HG03354 (cell line): Measurements from ENCODE around the gene PRTFDC1.

Experiments used
- ATAC-seq: cut with Tn5 transposase; IDR thresholded peaks from one replicate; pipeline ENCODE4 v1.9.1; 2021; ENCODE audit warnings: mild to moderate bottlenecking; ENCODE audit not compliant: unreplicated experiment, poor library complexity, severe bottlenecking

The PRTFDC1 gene

DNA sequence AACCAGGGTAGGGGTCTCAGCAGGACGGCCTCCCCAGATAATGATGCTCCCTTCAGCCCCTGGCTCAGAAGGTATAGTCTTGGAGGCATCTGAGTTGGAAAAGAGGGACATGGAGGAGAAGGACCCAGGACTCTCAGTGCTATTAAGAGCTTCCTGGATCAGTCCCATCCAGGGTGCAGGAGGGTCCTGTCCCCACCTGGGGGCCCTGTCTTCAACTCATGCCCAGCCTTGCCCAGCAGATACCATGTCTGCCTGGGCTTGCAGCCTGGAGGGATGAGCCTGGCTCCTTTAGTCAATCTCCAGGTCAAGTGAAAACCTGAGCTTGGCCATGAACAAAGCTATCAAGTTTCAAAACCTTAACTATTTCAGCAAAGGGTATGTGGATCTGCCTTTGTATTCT lies 67.6 kb downstream of the PRTFDC1 start:
- no peak for ATAC-seq

DNA sequence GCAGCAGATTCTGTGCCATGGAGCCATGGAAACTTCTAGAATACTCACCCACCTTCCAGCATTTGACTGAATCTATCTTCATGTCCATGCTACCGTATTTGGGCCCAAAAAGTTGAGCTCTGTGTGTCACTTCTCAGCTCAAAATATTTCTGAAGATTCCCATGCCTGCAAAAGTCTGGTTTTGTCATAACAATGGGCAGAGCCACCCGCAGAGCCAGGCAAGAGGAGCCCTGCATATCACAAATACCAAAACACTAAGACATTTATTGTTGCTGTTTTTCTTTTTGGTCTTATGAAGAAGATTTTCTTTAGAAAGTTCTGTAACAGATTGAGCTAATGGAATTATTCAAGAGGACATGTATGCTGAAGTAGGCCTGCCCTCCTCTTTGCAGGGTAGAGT lies 68.1 kb downstream of the PRTFDC1 start:
- ATAC-seq = no peak

DNA sequence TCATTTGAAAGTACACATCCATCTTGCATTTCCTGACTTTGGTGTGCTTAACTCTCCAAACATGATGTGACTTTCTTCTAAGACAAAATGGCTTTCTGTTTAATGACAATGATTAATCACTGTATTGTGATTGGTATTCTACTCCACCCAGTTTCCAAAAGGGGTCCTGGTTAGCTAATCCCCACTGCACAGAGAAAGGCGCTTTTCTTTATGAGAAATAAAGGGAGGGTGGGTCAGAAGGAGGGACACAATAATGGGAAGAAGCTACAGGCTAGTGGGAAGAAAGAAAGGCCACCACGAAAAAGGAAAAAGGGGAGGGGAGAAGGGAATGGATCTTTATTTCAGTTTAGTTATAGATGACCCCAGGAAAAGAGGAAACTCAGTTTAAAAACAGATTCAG lies 69.2 kb downstream of the PRTFDC1 start:
- ATAC-seq = no peak

DNA sequence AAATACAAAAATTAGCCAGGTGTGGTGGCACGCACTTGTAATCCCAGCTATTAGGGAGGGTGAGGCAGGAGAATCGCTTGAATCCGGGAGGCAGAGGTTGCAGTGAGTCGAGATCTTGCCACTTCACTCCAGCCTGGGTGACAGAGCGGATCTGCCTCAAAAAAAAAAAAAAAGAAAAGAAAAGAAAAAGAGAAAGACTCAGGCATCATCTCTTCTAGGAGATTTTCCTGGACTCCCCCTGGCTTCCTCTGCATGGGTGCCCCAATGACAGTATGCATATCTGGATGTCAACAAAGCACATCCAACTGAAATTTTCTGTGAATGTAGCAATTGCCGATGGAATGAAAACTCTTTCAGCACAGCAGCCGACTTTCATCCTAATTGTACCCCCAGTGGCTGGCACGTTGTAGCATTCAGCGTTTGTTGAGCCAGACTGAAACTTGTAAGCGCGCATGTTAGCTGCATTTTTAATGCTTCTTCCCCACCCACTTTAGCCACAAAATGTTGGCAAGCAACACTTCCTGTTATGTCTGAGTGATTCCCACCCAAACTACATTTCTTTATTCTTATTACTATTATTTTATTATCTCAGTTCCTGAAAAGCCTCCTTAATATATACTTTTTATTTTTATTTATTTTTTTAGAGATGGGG lies 70.2 kb downstream of the PRTFDC1 start:
- no peak for ATAC-seq

DNA sequence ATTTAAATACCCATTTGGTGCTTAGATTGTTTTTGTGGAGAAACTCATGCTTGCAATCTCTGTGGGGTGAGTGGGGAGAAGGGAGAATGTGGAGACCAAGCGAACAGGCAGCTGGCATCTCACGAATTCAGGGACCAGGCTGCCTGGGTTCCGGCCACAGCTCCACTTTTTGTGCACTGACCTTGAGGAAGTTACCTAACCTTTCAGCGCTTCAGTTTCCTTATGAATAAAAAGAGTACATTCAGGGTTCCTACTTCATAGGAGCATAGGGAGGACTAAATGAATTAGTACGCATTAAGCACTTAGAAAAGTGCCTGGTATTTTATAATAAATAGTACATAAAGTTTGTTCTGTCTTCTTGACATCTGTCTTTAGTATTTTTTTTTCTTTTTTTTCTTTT lies 72.5 kb downstream of the PRTFDC1 start:
- ATAC-seq = no peak

DNA sequence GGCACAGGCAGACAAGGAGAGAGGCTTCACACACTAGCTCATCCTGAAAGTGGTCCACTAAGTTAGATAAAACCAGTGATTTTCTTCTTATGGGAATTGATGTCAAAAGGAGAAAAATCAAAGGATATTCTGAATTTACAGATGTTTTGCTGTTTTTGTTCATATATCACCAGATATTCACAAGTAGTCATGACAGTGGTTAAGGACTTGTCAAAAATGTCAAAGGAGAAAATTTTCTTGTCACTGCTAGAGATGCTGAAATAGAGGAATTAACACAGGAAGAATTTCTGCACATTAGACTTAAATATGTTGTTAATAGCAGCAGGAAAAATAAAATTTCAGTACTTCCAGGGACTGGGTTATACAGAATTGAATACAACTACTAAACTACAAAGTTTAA lies 78.3 kb downstream of the PRTFDC1 start:
- no peak for ATAC-seq

DNA sequence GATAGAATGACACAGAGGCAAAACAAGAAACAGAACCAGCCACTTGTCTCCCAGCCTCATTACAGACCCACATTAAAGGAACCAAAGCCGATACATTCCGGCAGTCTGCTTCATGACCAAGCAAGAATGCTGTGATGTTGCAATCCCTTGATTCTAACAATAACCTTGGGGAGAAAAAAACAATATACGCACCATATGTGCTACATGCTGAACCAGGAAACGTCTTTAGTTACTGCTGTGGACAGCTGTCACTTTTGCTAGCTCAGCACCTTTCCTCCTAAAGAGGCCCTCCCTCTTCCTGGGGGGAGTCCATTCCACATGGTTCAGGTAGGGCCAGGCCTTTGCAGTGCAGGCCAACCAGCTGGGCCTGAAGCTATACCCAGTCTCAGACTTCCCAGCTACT lies 79.1 kb downstream of the PRTFDC1 start:
- no peak for ATAC-seq

DNA sequence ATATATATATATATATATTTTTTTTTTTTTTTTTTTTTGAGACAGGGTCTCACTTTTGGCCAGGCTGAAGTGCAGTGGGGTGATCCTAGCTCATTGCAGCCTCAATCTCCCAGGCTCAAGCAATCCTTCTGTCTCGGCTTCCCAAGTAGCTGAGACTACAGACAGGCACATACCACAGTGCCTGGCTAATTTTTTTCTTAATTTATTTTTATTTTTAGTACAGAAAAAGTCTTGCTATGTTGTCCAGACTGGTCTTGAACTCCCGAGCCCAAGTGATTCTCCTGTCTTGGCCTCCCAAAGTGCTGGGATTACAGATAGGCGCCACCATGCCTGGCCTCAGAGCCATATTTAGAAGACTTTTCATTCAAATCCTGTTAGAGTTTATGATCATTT lies 79.6 kb downstream of the PRTFDC1 start:
- no peak for ATAC-seq

DNA sequence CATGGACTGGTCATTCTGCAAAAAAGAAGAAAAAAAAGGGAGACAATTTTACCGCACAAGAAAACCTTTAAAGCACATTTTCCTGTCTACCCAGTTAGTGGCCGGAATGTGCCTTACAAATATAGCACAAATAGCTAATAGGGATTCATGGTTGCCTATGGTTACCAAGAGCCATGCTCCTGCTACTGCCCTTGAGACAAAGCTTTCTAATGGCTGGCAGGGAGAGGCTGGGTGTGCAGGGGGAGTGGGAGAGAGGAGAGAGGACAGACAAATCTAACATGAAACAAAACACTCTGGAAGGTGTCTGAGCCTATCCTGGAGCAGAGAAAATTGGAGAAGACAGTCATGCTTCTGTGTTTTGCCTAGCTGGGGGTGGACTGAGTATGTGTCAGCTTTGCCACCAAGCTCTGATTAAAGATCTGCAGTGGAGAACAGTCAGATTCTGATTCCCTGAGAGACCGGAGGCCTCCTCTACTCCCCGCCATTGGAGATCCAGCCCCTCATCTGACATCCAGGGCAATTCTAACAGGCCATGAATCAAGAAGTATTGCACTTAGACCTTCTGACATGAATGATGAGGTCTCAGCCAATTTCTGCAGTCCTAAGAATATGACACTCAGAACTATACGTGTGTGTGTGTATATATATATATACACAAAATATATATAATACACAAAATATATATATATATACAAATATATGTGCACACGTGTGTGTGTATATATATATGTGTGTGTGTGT lies 80.2 kb downstream of the PRTFDC1 start:
- no peak for ATAC-seq

DNA sequence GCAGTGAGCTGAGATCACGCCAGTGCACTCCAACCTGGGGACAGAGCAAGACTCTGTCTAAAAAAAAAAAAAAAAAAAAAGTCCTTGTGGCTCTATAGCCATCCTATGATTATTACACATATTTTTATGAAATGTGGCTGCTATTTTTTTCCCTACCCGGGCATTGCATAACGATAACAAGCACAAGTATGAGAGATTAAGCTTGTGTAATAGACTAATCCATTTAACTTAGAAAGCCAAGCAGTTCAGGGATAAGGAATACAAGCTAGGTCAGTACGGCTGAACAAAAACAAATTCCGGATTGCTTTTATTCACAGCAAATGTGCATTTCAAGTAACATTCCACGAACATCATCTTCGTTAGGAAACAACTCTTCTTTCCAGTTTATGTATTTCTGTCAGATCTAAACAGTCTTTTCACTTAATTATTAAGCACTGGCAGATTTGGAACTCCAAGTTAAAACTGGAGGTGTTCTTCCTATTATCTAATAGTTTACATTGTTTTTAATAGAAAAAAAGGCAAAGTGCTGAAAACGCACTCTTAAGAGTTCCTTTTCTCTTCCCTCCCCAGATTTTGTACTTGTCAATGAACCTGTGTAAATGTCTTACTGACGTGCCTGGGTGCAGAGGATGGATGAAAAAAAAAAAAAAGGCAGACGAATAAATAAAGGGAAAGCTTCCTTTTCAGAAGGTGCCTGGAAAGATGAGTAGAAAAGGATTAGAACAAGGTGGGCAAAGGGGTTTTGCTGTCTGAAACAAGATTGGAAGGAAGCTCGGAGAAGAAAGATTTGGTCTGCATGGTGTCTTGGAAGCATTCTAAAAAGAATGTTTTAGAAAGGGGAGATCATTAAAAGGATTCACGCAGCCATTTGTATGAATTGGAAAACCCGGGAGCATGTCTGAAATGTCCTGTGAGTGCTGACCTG lies 81.1 kb downstream of the PRTFDC1 start:
- ATAC-seq = no peak

DNA sequence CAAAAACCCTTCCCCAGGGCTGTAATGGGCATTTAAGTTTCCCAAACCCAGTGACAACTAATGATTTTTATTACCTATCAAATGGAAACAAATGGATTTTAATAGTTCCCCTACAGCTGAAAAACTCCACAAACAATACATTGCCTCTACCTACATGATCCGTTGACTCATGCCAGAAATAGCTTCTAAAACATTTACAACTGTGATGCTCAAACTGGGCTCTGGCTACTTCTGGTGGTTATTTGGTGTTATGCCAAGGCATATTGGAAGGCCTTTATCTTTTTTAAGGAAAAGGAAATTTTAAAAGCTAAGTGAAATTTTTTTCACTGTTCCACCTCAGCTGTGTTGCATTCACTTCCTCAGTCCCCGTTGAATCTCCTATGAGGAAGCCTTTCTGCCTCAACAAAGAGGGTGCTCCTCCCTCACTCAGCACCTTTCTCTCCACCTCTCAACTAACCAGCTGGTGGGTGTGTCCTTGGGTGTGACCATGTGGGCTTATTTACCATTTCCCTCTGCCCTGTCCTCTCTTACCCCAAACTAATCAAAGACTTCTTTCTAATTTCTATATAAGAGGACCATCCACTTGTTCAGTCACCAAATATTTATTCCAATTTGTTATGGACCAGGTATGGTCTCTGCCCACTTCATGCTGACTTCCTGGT lies 82.9 kb downstream of the PRTFDC1 start:
- ATAC-seq = no peak

DNA sequence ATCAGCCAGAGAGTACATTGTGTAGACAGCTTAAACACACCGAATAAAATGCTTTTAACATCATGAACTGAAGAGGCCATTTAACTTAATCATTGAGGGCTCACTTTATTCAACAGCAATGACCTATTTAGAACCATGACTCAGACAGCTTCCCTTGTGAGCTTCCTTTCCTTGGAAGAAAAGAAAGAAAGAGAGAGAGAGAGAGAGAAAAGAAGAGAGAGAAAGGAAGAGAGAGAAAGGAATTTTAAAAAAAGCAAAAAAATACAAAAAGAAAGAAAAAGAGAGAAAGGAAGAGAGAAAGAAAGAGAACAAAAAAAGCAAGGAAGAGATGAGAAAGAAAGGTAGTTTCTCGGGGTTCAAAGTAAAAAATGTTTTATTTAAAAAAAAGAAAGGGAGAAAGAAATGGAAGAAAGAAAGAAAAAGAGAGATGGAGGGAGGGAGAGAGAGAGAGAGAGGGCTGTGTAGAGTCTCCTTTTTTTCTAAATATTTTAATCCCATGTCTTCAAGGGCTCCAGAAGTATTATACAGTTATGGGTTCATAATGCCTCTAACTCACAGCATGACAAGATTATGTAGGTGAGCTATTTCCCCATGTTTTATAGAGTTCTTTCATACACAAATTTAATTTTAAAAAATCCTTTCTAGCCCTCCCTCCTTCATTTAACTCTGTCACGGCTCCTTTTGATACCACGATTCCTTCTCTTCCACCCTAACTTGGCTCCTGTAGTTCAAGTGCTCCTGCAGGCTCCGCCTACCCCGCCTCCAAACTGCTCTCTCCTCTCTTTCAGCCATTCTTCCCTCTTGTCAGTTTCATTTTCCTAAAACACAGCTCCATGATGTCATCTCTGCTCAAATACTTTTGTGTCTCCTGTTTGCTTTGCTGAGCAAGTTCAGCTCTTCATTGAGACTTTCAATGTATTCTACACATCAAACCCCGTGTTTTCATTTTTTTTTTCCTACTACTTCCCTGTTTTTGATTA lies 85.5 kb downstream of the PRTFDC1 start:
- ATAC-seq = no peak

DNA sequence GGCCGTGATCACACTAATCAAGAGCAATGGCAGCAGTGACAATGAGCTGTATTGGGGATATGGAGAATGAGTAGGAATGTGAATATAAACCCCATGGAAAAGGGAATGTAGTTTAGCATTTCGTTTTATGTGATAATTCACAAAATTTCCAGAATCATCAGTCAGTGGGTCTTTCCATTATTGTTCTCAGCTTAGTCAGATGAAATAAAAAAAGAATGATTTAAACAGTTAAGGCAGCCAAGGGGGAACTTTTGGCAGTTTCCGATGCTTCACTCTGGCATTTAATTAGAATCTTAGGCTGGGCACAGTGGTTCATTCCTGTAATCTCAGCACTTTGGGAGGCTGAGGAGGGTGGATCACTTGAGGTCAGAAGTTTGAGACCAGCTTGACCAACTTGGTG lies 86.6 kb downstream of the PRTFDC1 start:
- ATAC-seq = no peak

DNA sequence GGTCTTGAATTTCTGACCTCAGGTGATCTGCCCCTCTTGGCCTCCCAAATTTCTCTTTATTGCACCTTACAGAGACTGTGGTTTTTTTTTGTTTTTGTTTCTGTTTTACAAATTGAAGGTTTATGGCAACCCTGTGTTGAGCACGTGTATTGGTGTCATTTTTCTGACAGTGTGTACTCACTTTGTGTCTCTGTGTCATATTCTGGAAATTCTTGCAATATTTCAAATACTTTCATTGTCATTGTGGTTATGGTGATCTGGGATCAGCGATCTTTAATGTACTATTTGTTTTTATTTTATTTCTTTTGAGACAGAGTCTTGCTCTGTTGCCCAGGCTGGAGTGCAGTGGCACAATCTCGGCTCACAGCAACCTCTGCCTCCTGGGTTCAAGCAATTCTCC lies 89.8 kb downstream of the PRTFDC1 start:
- no peak for ATAC-seq

DNA sequence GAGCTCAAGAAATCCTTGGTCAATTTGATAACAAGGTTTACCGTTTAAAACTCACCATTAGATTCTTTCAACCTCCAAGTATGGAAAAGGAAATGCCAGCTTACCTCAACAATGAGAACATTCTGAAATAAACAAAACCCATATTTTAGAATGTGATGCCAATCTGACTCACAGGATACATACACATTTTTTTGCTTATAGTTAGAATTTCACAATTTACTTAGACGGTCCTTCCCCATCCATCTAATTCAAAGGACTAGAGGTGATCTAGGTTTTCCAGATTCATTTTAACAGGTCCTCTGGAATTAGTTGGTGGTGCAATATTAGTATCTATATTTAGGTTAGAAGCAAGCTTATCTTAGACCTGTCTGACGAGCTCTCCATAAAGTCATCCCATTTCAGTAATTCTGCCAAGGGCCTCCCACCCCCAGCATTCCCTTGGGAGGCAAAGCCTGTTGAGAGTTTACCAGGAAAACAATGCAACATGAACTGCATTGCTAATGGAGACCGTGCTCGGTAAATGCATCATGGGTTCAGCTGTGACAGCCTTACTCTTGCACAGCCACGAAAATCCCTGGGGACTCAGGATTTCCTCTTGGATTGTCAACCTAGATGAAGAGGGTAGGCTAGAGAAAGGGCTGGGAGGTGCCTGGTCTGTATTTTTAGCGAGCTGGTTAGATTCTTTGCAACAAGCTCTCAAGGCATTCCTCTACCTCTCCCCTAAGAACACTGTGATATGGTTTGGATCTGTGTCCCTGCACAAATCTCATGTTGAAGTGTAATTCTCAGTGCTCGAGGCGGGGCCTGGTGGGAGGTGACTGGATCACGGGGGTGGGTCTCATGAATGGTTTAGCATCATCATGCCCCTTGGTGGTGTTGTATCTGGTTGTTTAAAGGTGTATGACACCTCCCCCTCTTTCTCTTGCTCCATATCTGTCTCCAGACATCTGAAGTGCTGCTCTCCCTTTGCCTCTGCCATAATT lies 93.8 kb downstream of the PRTFDC1 start:
- ATAC-seq = no peak

DNA sequence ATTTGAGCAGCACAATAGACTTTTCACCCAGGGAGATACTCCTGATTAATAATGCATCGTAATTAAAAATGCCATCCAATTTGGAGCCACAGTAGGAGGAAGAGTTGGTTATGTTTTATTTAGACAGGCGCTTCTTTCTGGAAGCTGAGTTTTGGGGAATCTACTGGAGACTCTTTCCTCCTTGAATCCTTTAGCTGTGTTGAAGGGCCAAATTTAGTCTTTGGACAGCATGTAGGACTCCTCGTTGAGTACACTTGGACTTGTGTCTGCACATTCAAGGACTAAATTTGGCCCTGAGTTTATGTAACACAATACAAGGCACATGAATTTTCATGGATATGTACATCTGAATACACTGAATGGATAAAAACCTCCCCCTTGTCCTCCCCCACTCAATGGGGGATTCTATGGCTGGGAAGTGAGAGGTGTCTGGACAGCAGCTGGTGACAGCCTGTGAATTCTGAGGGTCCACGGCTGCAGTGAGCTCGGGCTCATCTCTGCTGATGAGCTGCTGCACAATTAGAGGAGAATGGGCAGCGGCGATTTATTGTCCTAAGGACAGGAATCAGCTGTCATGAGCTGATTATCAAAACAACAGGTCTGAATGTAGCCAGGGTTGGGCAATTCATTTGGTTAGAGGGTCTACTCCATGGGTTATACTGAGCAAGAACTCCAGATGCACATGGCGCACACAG lies 95.2 kb downstream of the PRTFDC1 start:
- ATAC-seq = no peak

DNA sequence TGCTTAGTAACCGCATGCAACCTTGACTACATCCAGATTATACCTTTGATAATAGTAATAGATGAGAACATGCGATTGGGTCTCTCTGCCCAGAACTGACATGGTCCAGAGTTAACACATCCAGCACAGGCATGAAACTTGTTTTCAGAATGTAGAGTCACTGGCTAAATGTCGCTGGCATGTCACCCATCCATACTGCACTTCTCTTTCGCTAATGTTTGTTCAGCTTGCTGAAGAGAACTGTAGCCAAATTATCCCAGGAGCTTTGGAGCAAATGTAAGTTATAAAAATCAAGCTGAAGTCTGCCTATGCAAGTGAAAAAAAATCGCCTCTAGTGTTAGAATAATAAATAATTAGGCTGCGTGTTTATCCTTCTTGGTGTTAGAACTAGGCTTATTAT lies 98.2 kb downstream of the PRTFDC1 start:
- ATAC-seq = no peak
